DMS53 treated with DMSO at 0.1 percent for 48 hours (cell line): ENCODE data around the gene ARG2.

Experiments
- DNase-seq: peaks from one replicate; lab custom pipeline; 2025; ENCODE audit not compliant: unreplicated experiment; lab: John Stamatoyannopoulos, UW

The ARG2 gene

GRCh38 chr14:67636361-67636919 lies 16.7 kb downstream of the ARG2 start:
- peak; percentile 83 for DNase-seq

DNA sequence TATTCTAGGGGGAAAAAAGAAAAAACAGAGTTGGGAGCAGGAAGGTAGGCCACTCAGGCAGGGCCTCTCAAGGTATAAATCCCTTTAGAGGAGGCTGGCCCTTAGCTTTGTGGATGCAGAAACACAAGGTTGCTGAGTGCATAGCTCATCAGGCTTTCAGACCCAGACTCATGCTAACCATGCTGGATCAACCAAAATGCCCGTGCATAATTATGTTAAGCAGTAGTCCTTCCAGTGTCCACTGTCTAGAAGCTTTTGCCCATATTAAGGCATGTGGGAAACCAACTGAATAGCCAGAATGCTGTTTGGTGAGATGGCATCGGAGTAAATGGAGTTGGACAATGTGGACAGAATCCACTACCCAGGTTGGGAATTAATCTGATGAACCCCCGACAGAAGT lies 18.9 kb downstream of the ARG2 start:
- no peak for DNase-seq

GRCh38 chr14:67641480-67641879 lies 21.8 kb downstream of the ARG2 start:
- DNase-seq = no peak

DNA sequence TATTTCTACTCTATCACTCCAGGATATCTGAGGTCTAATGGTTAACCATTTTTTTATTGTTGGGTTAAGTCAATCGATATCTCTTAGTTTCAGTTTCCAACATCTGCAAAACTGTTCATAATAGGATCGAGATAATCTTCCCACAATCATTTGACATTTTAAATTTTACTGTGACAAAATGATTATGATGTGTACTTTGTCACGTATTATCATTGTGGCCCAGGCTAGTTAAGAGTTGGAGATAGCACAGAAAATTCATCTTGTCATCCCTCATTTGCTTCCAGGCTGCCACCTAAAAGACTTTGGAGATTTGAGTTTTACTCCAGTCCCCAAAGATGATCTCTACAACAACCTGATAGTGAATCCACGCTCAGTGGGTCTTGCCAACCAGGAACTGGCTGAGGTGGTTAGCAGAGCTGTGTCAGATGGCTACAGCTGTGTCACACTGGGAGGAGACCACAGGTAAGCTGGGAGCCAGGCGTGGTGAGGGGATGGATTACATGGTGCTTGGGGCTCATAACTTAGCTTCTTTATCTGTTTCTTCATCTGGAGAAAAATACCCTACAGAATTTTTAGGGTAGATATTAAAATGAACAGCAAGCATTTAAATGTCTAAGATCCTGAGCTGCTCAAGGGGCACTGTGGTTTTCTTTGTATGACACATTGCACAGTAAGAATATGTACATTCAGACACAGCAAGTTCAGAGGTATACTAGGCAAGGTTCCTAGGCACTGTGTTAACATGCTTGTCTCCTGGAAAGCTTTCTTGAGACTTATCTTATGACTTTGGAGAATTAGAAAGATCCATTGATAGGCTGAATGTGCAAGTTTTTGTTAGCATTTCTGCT lies 22.4 kb downstream of the ARG2 start:
- no peak for DNase-seq

DNA sequence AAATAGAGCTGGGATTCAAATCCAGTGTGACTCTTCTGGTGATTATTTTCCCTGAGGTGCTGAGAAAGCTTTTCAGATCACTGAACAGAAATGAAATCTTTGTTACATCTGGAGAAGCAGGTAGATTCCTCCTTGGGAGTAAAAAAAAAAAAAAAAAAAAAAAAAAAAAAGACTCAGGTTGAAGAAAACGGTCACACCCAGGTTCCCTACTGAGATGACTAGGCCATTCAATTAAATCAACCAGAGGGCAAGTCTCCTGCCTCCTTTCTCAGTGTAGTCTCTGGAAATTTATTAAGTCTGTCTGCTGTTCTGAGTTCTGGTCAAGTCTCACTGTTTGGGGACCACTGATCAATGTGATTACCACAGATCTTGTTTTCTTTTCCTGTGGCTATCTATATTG lies 24.0 kb downstream of the ARG2 start:
- no peak for DNase-seq

DNA sequence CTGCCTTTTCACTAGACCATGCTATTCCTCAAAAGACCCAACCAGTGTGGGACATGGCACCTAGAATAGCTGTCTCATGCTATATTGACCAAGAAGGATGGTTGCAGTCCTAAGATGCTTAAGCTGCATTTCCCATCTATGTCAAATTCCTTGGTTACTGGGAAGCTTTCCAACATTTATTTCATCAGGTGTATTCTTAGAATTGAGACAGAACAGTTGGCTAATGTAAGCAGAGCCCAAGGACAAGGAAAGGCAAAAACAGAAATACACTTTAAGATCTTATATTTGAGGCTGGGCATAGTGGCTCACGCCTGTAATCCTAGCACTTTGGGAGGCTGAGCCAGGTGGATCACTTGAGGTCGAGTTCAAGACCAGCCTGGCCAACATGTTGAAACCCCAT lies 24.7 kb downstream of the ARG2 start:
- no peak for DNase-seq

- no peak for DNase-seq
Measured at GRCh38 chr14:67645414-67645813, 25.7 kb downstream of the ARG2 start.

DNA sequence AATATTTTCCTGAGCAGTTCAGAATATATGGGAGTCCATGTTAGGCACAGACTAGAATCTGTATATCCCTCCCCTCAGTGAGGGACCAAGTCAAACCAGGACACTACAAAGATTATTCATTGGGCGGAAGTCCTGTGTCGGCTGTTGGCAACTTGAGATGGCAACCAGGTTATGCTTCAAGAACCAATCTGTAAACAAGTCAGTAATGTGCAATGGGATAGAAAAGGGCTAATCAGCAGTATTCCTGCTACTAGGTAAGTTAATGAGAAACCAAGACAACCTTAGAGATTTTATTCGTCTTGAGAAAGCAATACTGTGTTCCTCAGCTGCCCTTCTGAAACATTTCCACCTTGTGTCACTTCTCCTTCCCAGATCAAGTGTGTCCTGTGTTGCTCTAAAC lies 26.4 kb downstream of the ARG2 start:
- no peak for DNase-seq

DNA sequence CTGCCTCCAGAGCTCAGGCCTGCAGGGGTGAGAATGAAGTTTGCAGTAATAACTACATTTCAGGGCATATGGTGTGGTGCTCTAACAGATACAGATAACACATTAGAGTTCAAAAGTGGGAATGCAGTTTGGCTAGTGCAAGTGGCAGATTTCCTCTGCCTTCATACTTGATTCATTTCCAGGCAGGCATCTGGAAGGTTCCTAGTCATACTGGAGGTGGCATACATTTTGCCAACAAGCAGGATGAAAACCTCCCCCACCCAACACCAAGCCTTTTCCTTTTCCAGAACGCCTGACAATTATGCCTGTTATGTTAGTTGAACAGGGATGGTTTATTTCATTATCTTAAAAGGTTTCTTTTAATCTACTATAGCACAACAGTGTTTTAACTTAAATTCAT lies 30.4 kb downstream of the ARG2 start:
- no peak for DNase-seq

GRCh38 chr14:67650694-67651093 lies 31.0 kb downstream of the ARG2 start:
- DNase-seq = no peak

- DNase-seq = no peak
Measured at GRCh38 chr14:67652189-67652588, 32.5 kb downstream of the ARG2 start.

DNA sequence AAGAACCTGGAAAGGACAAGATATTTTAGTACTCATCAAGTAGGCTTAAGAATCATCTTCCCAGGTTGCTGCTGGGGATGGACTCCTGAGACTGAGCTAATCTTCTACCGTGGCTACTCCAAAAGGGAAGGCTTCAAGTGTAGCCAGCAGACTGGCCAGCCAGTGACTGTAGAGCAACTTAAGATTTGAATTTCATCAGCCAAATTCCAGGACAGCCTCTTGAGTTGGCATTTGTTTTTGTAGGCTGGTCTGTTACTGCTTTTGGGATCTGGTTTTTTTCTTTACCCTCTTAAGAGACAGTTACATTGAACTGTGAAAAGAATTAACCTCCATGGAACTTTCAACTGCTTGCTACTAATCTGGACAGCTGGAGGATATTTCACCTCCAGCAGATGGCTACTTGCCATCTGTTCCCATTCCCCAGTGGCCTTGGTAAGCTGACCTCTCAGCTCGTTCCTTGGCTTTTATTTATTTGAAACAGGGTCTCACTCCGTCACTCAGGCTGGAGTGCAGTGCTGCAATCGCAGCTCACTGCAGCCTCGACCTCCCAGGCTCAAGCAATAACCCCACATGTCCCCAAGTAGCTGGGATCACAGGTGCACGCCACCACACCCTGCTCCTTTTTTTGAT lies 34.0 kb downstream of the ARG2 start:
- DNase-seq = no peak

- DNase-seq = no peak
Measured at GRCh38 chr14:67663633-67664032, 43.9 kb downstream of the ARG2 start.

DNA sequence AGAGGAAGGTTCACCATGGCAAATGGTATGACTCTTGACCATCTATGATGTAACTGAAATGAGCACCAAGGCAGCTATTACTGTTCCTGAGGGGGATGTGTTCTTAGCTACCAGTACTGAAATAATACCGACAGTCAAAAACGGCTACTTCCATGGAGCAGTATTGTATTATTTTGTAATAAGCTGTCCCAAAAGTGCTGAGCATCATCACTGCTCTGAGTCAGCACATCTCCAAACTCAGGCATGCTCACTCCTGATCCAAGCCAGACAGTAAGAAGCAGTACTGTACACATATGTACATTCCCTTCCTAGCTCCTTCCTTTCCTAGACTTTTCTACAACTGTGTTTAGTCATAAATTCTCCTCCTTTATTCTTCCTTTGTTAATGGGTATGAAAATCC lies 46.1 kb downstream of the ARG2 start:
- DNase-seq = no peak

DNA sequence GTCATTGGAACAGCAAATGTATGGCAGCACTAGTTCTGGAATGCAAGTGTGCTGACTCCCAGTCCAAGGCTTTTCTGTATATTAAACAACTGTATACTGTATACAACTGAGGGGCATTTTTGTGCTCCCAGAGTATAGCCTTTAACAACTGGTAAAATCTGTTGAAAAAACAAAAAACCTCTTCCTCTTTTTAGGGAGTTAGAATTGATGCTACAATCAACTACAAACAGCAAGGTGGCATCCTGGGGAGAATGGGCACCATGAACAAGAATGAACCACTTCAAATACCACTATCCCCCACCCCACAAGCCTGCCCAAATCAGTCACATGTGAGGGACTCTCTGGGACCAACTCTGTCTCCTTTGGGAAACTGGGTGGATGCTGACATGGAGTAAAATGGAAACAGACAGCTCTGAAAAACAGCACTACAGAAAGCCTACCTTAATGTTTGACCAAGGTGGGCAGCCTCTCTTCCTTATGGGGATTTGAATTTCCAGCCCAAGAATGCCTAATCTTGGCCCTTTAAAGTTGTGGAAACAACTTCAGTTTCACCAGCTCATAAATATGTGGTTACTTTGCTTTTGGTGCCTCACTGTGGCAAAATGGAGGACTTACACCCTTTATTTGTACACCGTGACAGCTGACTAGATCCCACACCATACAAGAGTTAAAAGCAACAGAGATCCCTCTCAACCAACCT lies 47.2 kb downstream of the ARG2 start:
- peak; percentile 23 for DNase-seq

GRCh38 chr14:67668559-67668958 lies 48.8 kb downstream of the ARG2 start:
- DNase-seq = no peak

GRCh38 chr14:67673451-67673850 lies 53.7 kb downstream of the ARG2 start:
- DNase-seq = no peak

DNA sequence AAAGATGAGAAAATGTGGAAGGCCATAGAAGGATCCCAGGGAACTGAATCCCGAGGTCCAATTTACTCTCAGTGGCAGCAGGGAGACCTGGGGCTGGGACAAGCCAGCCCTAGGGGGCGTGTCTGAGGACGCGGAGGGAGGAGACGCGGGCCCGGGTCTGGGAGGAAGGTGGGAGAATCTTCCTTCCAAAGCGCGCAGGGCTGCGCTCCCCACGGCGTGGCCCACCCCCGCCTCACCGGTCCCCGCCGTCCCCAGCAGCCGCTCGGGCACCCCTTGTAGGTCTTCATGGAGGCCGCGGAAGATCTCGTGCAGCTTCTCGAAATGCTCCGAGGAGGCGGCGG lies 54.4 kb downstream of the ARG2 start:
- DNase-seq = peak; percentile 11

- DNase-seq = peak; percentile 39
Measured at GRCh38 chr14:67674480-67675218, 54.9 kb downstream of the ARG2 start, which contains the start of gene VTI1B. Gene VTI1B, minus strand, starts transcription at chr14:67674632. Its CDS starts 143 bp downstream, at chr14:67674489.

- DNase-seq = no peak
Measured at GRCh38 chr14:67675219-67675582, 55.5 kb downstream of the ARG2 start.

DNA sequence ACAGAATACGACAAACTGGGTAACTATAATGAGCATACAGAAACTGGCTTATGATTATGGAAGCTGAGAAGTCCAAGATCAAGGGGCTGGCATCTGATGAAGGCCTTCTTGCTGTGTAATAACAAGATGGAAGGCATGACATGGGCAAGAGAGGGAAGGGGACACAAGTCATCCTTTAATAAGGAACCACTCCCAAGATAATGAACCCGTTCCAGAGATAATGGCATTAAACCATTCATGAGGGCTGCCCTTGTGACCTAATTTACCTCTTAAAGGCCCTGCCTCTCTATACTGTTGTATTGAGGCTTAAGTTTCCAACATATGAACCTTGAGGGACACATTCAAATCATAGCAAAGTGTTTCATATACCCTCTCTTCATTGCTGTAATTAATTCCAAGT lies 59.3 kb downstream of the ARG2 start:
- DNase-seq = no peak
